ENCODE results near the gene HNRNPL. TPM values are rescaled to one million over a fixed set of nuclear protein-coding genes. Genes with fewer than 3 reads are reported as not detected.

Gene HNRNPL
- total and polyA plus RNA-seq, 9 of the 15 experiments (the other 6 are each of a cell fraction or from before 2014, with no cell fraction given): 39.5 to 610 (median 299) TPM

- TF ChIP-seq ZMIZ1 (IDR thresholded peaks at IDR 0.05; ENCODE audit: low read depth in 2 of 2, low read length in 2 of 2): no peak
- no peak for TF ChIP-seq DMBX1 (CRISPR knock-in tag; IDR thresholded peaks at IDR 0.05; ENCODE audit: borderline replicate concordance)
- TF ChIP-seq ETS1 (conservative IDR thresholded peaks at IDR 0.05; ENCODE audit: control insufficient read depth, low read depth, low read length): 0 out of 2 replicates have a peak, but pooled peaks have one; percentile 49
- TF ChIP-seq TCF7 (IDR thresholded peaks at IDR 0.05; ENCODE audit: borderline replicate concordance): no peak; the same call in 1 of the 2 replicates
- no peak for TF ChIP-seq DACH1 (IDR thresholded peaks at IDR 0.05; ENCODE audit: partially characterized antibody)
- TF ChIP-seq BRF1 (IDR thresholded peaks at IDR 0.05; ENCODE audit: borderline replicate concordance, extremely low read depth, insufficient read length): no peak
- TF ChIP-seq BRD9 (IDR thresholded peaks at IDR 0.05; ENCODE audit: low read depth, partially characterized antibody): peak; percentile 83
- 0 out of 2 replicates have a peak, but pooled peaks have one; percentile 60 for TF ChIP-seq KLF1 (tag; IDR thresholded peaks at IDR 0.05)
- no peak for TF ChIP-seq ZNF140 (CRISPR knock-in tag; IDR thresholded peaks at IDR 0.05)
- TF ChIP-seq L3MBTL2 (IDR thresholded peaks at IDR 0.05): no peak; the same call in 1 of the 2 replicates
- TF ChIP-seq JUND (IDR thresholded peaks at IDR 0.05; ENCODE audit: borderline replicate concordance, low read depth, low read length): peak; percentile 19; the same call in 1 of the 2 replicates
- TF ChIP-seq JUND (tag; IDR thresholded peaks at IDR 0.05; ENCODE audit: borderline replicate concordance, low read depth, low read length): 0 out of 3 replicates have a peak, but pooled peaks have one; percentile 11
- no peak for TF ChIP-seq COPS2 (conservative IDR thresholded peaks at IDR 0.05)
- no peak; the same call in 1 of the 2 replicates for TF ChIP-seq ZEB2 (IDR thresholded peaks at IDR 0.05)
- no peak for TF ChIP-seq GTF2F1 (IDR thresholded peaks at IDR 0.05; ENCODE audit: low read depth, low read length)
- TF ChIP-seq ZNF57 (CRISPR knock-in tag; IDR thresholded peaks at IDR 0.05): no peak
- TF ChIP-seq ILK (tag; IDR thresholded peaks at IDR 0.05; ENCODE audit: borderline replicate concordance, low read depth): no peak
- TF ChIP-seq ZNF134 (CRISPR knock-in tag; conservative IDR thresholded peaks at IDR 0.05): no peak
- TF ChIP-seq NR4A1 (CRISPR knock-in tag; IDR thresholded peaks at IDR 0.05): no peak
- TF ChIP-seq NR4A1 (tag; IDR thresholded peaks at IDR 0.05): no peak
- TF ChIP-seq FUS (optimal IDR thresholded peaks at IDR 0.05; ENCODE audit: low read depth, low read length): no peak
- TF ChIP-seq MTA1 (IDR thresholded peaks at IDR 0.05; ENCODE audit: borderline replicate concordance): peak; percentile 97
- TF ChIP-seq FOSL1 (tag; conservative IDR thresholded peaks at IDR 0.05): no peak
- TF ChIP-seq CBX3 (IDR thresholded peaks at IDR 0.05; ENCODE audit: borderline replicate concordance in 1 of 2, low read length in 2 of 2): 0 out of 3 replicates have a peak, but pooled peaks of 1 of the 2 experiments have one; percentile 12
- no peak for TF ChIP-seq ZBED1 (IDR thresholded peaks at IDR 0.05)
- TF ChIP-seq BRCA1 (IDR thresholded peaks at IDR 0.05): no peak
- no peak for TF ChIP-seq BRCA1 (CRISPR knock-in tag; IDR thresholded peaks at IDR 0.05)
Measured at GRCh38 chr19:38850436-38850975, 720 bp upstream of the HNRNPL start (continued).
